ENCODE results near the gene CCNG2.

CCNG2 gene

DNA sequence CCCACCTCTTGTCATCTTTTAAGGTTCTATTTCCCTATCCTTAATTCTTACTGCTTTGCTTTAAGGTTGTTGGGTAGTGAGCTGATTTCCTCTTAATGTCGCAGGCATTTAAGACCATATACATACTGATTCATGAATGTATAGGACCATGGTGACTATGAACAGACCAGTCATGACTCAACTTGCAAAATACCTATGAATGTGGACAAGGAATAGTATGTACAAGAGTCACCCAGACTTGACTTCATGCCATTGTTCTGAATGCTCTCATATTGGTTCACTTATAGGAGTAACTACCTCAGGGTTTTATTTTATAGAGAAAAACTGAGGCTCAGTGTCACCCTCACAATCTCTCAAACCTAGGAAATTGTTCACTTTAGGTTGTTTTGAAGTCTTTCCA is 44.3 kb downstream of the CCNG2 start:
- H3K4me3 ChIP-seq (ENCODE audit: insufficient read depth, low read length, poor library complexity, severe bottlenecking): no peak overlapping the region
- no peak overlapping the region for H3K9ac ChIP-seq (ENCODE audit: low read length)
- H3K27ac ChIP-seq (ENCODE audit: low read depth, low read length): no peak overlapping the region
- no peaks in the 10 kb centered on the region for H3K9me2 ChIP-seq (replicated peaks; ENCODE audit: insufficient read depth, low read length)
- no peaks in the 10 kb centered on the region for H3K79me2 ChIP-seq (ENCODE audit: insufficient read depth, low read length)
- no peaks in the 10 kb centered on the region for H3K9me3 ChIP-seq (ENCODE audit: insufficient read depth, low read length)
- no peak overlapping the region for H2AFZ ChIP-seq (ENCODE audit: low read depth, low read length, severe bottlenecking)
- no peaks in the 10 kb centered on the region for H4K20me1 ChIP-seq (ENCODE audit: low read depth, low read length)
- H3F3A ChIP-seq (ENCODE audit: insufficient read depth): no peaks in the 10 kb centered on the region
- no peaks in the 10 kb centered on the region for H3K36me3 ChIP-seq (ENCODE audit: low read length)
- TF ChIP-seq, protein P1, sequence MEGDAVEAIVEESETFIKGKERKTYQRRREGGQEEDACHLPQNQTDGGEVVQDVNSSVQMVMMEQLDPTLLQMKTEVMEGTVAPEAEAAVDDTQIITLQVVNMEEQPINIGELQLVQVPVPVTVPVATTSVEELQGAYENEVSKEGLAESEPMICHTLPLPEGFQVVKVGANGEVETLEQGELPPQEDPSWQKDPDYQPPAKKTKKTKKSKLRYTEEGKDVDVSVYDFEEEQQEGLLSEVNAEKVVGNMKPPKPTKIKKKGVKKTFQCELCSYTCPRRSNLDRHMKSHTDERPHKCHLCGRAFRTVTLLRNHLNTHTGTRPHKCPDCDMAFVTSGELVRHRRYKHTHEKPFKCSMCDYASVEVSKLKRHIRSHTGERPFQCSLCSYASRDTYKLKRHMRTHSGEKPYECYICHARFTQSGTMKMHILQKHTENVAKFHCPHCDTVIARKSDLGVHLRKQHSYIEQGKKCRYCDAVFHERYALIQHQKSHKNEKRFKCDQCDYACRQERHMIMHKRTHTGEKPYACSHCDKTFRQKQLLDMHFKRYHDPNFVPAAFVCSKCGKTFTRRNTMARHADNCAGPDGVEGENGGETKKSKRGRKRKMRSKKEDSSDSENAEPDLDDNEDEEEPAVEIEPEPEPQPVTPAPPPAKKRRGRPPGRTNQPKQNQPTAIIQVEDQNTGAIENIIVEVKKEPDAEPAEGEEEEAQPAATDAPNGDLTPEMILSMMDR (IDR thresholded peaks at IDR 0.05; ENCODE audit: insufficient read depth, low read length, poor library complexity, severe bottlenecking): no peak
- TF ChIP-seq EZH2phosphoT487 (conservative IDR thresholded peaks at IDR 0.05; ENCODE audit: low read length): no peak
- H3K27me3 ChIP-seq (ENCODE audit: low read length): no peaks in the 10 kb centered on the region
- H3K4me2 ChIP-seq (ENCODE audit: low read depth, low read length, poor library complexity, severe bottlenecking): no peak overlapping the region

DNA sequence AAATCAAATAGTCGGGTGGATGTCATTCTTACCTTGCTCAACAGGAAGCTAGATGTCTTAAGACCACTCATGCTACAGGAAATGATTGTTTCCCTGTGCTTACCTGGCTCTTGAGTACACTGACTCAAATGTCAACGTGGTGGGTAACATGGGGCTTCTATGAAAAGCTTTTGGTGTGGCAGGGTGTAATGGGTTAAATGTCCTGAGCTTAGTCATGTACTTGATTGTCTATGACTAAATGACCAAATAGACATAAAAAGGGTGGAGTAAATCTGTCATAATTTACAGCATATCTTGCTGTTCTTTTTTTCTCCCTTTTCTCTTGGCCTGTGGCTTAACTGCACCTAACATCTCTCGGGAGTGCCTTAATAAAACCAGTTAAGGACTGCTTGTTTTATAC is 44.9 kb downstream of the CCNG2 start:
- Histone ChIP-seq H3K9me3 (ENCODE audit: insufficient read depth, low read length) (no peaks in the 10 kb centered on the region), H3K4me3 (ENCODE audit: insufficient read depth, low read length, poor library complexity, severe bottlenecking) (no peak overlapping the region), H3K27ac (ENCODE audit: low read depth, low read length) (no peak overlapping the region), H3F3A (ENCODE audit: insufficient read depth) (no peaks in the 10 kb centered on the region), H3K4me2 (ENCODE audit: low read depth, low read length, poor library complexity, severe bottlenecking) (no peak overlapping the region), H3K36me3 (ENCODE audit: low read length) (no peaks in the 10 kb centered on the region), H3K9me2 (replicated peaks; ENCODE audit: insufficient read depth, low read length) (no peaks in the 10 kb centered on the region), H2AFZ (ENCODE audit: low read depth, low read length, severe bottlenecking) (no peak overlapping the region), H3K79me2 (ENCODE audit: insufficient read depth, low read length) (no peaks in the 10 kb centered on the region), H3K9ac (ENCODE audit: low read length) (no peak overlapping the region), H3K27me3 (ENCODE audit: low read length) (no peaks in the 10 kb centered on the region), H4K20me1 (ENCODE audit: low read depth, low read length) (no peaks in the 10 kb centered on the region)
- no peak for TF ChIP-seq EZH2phosphoT487 (conservative IDR thresholded peaks at IDR 0.05; ENCODE audit: low read length)
- TF ChIP-seq, protein P1 (IDR thresholded peaks at IDR 0.05; ENCODE audit: insufficient read depth, low read length, poor library complexity, severe bottlenecking): no peak

DNA sequence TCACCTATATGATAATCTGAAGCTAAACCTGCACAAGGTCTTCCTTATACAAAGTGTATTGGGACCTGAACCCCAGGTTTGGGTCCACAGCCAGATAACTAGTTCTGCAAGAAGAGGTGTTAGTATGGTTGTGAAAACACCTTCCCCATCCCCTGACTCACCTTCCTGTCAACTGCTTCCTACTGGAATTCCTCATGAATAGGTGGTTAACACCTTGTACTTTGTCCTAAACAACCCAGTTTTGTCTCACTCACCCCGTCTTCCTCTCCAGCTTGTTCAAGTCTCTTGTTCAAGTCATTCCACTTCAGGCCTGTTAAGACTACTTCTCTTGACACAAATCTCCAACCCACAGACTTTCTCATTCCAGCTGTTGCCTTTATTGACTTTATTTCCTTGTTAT is 45.5 kb downstream of the CCNG2 start:
- H3K4me2 ChIP-seq (ENCODE audit: low read depth, low read length, poor library complexity, severe bottlenecking): no peak overlapping the region

More for the DNA sequence above, 45.5 kb downstream of the CCNG2 start:
- no peaks in the 10 kb centered on the region for H4K20me1 ChIP-seq (ENCODE audit: low read depth, low read length)
- H3K27ac ChIP-seq (ENCODE audit: low read depth, low read length): no peak overlapping the region
- H2AFZ ChIP-seq (ENCODE audit: low read depth, low read length, severe bottlenecking): no peak overlapping the region
- no peaks in the 10 kb centered on the region for H3K36me3 ChIP-seq (ENCODE audit: low read length)
- H3F3A ChIP-seq (ENCODE audit: insufficient read depth): no peaks in the 10 kb centered on the region
- no peak for TF ChIP-seq EZH2phosphoT487 (conservative IDR thresholded peaks at IDR 0.05; ENCODE audit: low read length)
- TF ChIP-seq, protein P1 (IDR thresholded peaks at IDR 0.05; ENCODE audit: insufficient read depth, low read length, poor library complexity, severe bottlenecking): no peak
- H3K9me2 ChIP-seq (replicated peaks; ENCODE audit: insufficient read depth, low read length): no peaks in the 10 kb centered on the region
- no peaks in the 10 kb centered on the region for H3K27me3 ChIP-seq (ENCODE audit: low read length)
- no peaks in the 10 kb centered on the region for H3K79me2 ChIP-seq (ENCODE audit: insufficient read depth, low read length)
- H3K4me3 ChIP-seq (ENCODE audit: insufficient read depth, low read length, poor library complexity, severe bottlenecking): no peak overlapping the region
- no peak overlapping the region for H3K9ac ChIP-seq (ENCODE audit: low read length)
- H3K9me3 ChIP-seq (ENCODE audit: insufficient read depth, low read length): no peaks in the 10 kb centered on the region
